Keratinocyte (primary cell): ENCODE results near the gene LMOD1. TPM values are rescaled to one million over a fixed set of nuclear protein-coding genes. Genes with fewer than 3 reads are reported as not detected.

Experiments used
- DNase-seq: peaks from one replicate; pipeline ENCODE4 v3.0.0-alpha.2; 2011; ENCODE audit warnings: low read depth, missing footprints, low spot score
- FAIRE-seq: peaks from 2 replicates; lab custom pipeline; 2011; peaks lifted over from hg19 to GRCh38; lab: Jason Lieb, UNC
- H2AFZ ChIP-seq: 2 replicates; pipeline ENCODE4 v1.6.0; 2012; ENCODE audit warnings: low read length, control low read depth, inconsistent platforms; ENCODE audit not compliant: control insufficient read depth
- H3K27ac ChIP-seq: 2 replicates; pipeline ENCODE4 v1.5.1; 2011; ENCODE audit warnings: low read length; ENCODE audit not compliant: control insufficient read depth, insufficient read depth
- H3K27me3 ChIP-seq: 3 replicates; pipeline ENCODE4 v1.6.0; 2011; ENCODE audit warnings: low read length; ENCODE audit not compliant: control insufficient read depth, insufficient read depth; ENCODE audit errors: extremely low read depth
- H3K36me3 ChIP-seq, 2 experiments: 2 replicates in 1 of 2; 3 replicates in 1 of 2; pipeline ENCODE4 v1.5.1; 2011; ENCODE audit warnings: low read length in 2 of 2, mild to moderate bottlenecking in 1 of 2; ENCODE audit not compliant: control insufficient read depth in 2 of 2, insufficient read depth in 2 of 2; ENCODE audit errors: extremely low read depth in 1 of 2
- H3K4me1 ChIP-seq: 3 replicates; pipeline ENCODE4 v1.5.1; 2011; ENCODE audit warnings: low read length; ENCODE audit not compliant: control insufficient read depth, insufficient read depth; ENCODE audit errors: extremely low read depth
- H3K4me2 ChIP-seq: 3 replicates; pipeline ENCODE4 v1.6.0; 2011; ENCODE audit warnings: low read depth, low read length; ENCODE audit not compliant: control insufficient read depth, insufficient read depth; ENCODE audit errors: extremely low read depth
- H3K4me3 ChIP-seq, 3 experiments: fragments of 200-600 bp in 1 of 3; sonication (generic) in 1 of 3; 2 replicates in 2 of 3; 3 replicates in 1 of 3; pipeline ENCODE4 v1.5.1; 2011 to 2016; ENCODE audit warnings: low read length in 3 of 3, mild to moderate bottlenecking in 3 of 3, control low read depth in 2 of 3, inconsistent platforms in 1 of 3, low read depth in 1 of 3, mixed read lengths in 1 of 3, mixed run types in 1 of 3, moderate library complexity in 1 of 3; ENCODE audit not compliant: control insufficient read depth in 2 of 3, insufficient read depth in 2 of 3; ENCODE audit errors: extremely low read depth in 1 of 3
- H3K79me2 ChIP-seq: 2 replicates; pipeline ENCODE4 v1.6.0; 2012; ENCODE audit warnings: low read length; ENCODE audit not compliant: control insufficient read depth, insufficient read depth
- H3K9ac ChIP-seq: 3 replicates; pipeline ENCODE4 v1.6.0; 2011; ENCODE audit warnings: low read length; ENCODE audit not compliant: control insufficient read depth, insufficient read depth; ENCODE audit errors: extremely low read depth
- H3K9me1 ChIP-seq: 3 replicates; pipeline ENCODE4 v1.6.0; 2011; ENCODE audit warnings: low read length; ENCODE audit not compliant: control insufficient read depth, insufficient read depth; ENCODE audit errors: extremely low read depth
- H3K9me3 ChIP-seq: 2 replicates; pipeline ENCODE4 v1.5.1; 2012; ENCODE audit warnings: low read depth, low read length; ENCODE audit not compliant: control insufficient read depth
- H4K20me1 ChIP-seq: 3 replicates; pipeline ENCODE4 v1.6.0; 2011; ENCODE audit warnings: low read length; ENCODE audit not compliant: control insufficient read depth, insufficient read depth; ENCODE audit errors: extremely low read depth
- CTCF ChIP-seq, 3 experiments: IDR thresholded peaks in 1 of 3; conservative IDR thresholded peaks in 1 of 3; optimal IDR thresholded peaks in 1 of 3; 2 replicates in 2 of 3; 3 replicates in 1 of 3; pipeline versions ENCODE3 to v1.5.1; 2011; ENCODE audit warnings: low read length in 3 of 3, mild to moderate bottlenecking in 3 of 3, moderate library complexity in 2 of 3, control low read depth in 1 of 3, inconsistent platforms in 1 of 3; ENCODE audit not compliant: insufficient read depth in 2 of 3; ENCODE audit errors: extremely low read depth in 1 of 3
- EZH2 ChIP-seq: IDR thresholded peaks from one replicate; pipeline ENCODE4 v1.6.1; 2012; ENCODE audit warnings: inconsistent platforms, mild to moderate bottlenecking, low read length, moderate library complexity
- dilution Hi-C: fragments of 300-500 bp; cut with MboI; formaldehyde crosslinking; loops from one replicate; pipeline ENCODE4 v1.7.0; 2020; ENCODE audit warnings: low sequenced_read_pairs; ENCODE audit not compliant: extremely low pct_ligation_motif_present
- polyA plus RNA-seq, 5 experiments: library from polyadenylated mRNA; depleted of rRNA in 3 of 5; stranded (reverse) in 3 of 5; stranded (forward) in 1 of 5; unstranded in 1 of 5; fragments of >200 nt; gene quantifications; 1 replicate in 1 of 5; 2 replicates in 3 of 5; 3 replicates in 1 of 5; pipeline versions ENCODE4 v1.2.1 to v1.2.3, GENCODE V29; 2011 to 2012; ENCODE audit warnings: missing spikeins in 2 of 5, low read depth in 1 of 5, low replicate concordance in 1 of 5

The LMOD1 gene
- polyA plus RNA-seq, 1 donor (not counting 4 experiments of a cell fraction or from before 2014, with no cell fraction given): not detected

GRCh38 chr1:201883266-201883665 lies 63.1 kb downstream of the LMOD1 start:
- Histone ChIP-seq H2AFZ (no peak overlapping the region), H3K9me3 (no peaks in the 10 kb centered on the region), H3K36me3 (no peaks in the 10 kb centered on the region), H3K79me2 (no peaks in the 10 kb centered on the region), H3K9ac (peak overlapping the region; percentile 63), H3K4me3 (no peak overlapping the region), H3K27me3 (peaks cover 9% of the 10 kb centered on the region), H3K9me1 (peaks cover 5% of the 10 kb centered on the region), H3K4me1 (peaks cover 34% of the 10 kb centered on the region), H4K20me1 (no peaks in the 10 kb centered on the region), H3K27ac (peak overlapping the region; percentile 81), H3K4me2 (peak overlapping the region; percentile 75)
- DNase-seq (no peak), FAIRE-seq (no peak)
- dilution Hi-C loops: no loop called here
- TF ChIP-seq EZH2 (no peak), CTCF (optimal IDR thresholded peaks at IDR 0.05 in 1 of 3, IDR thresholded peaks at IDR 0.05 in 1 of 3, conservative IDR thresholded peaks at IDR 0.05 in 1 of 3; ENCODE audit: extremely low read depth in 1 of 3, insufficient read depth in 2 of 3, low read length in 3 of 3) (no peak)

- Histone ChIP-seq H3K36me3 (peaks cover 0 to 3% of the 10 kb centered on the region in 2 experiments), H3K27me3 (peaks cover 5% of the 10 kb centered on the region), H3K4me1 (peaks cover 39% of the 10 kb centered on the region), H3K4me3 (no peak overlapping the region), H3K4me2 (peak overlapping the region; percentile 75), H4K20me1 (no peaks in the 10 kb centered on the region), H3K9ac (peak overlapping the region; percentile 63), H2AFZ (no peak overlapping the region), H3K9me3 (no peaks in the 10 kb centered on the region), H3K9me1 (peaks cover 5% of the 10 kb centered on the region), H3K79me2 (no peaks in the 10 kb centered on the region), H3K27ac (peak overlapping the region; percentile 81)
- dilution Hi-C loops: no loop called here
- DNase-seq: peak; percentile 87
- FAIRE-seq: peak; percentile 99
- TF ChIP-seq EZH2 (no peak), CTCF (optimal IDR thresholded peaks at IDR 0.05 in 1 of 3, IDR thresholded peaks at IDR 0.05 in 1 of 3, conservative IDR thresholded peaks at IDR 0.05 in 1 of 3; ENCODE audit: extremely low read depth in 1 of 3, insufficient read depth in 2 of 3, low read length in 3 of 3) (peak; percentile 44 to 74 (median 47))
These were observed 63.6 kb downstream of the LMOD1 start for GRCh38 chr1:201882665-201883132.
